SU-DHL-6 (cell line): ENCODE results near the gene INPP5A.

Experiments used
- H2AFZ ChIP-seq: fragments of 200-600 bp; sonication (generic); 2 replicates; pipeline ENCODE4 v1.6.1; 2014; ENCODE audit warnings: low read depth, mild to moderate bottlenecking, moderate library complexity, mixed read lengths, antibody characterized with exemption, low read length; ENCODE audit not compliant: severe bottlenecking
- H3F3A ChIP-seq: fragments of 200-600 bp; shearing (Covaris generic); 2 replicates; pipeline ENCODE4 v1.6.0; 2016; ENCODE audit warnings: antibody characterized with exemption, mild to moderate bottlenecking; ENCODE audit not compliant: insufficient read depth
- H3K27ac ChIP-seq: fragments of 200-600 bp; sonication (generic); 2 replicates; pipeline ENCODE4 v1.5.1; 2016; ENCODE audit warnings: low read depth, mild to moderate bottlenecking, low read length, moderate library complexity, mixed read lengths
- H3K27me3 ChIP-seq: fragments of 200-600 bp; sonication (generic), shearing (Covaris generic); 2 replicates; pipeline ENCODE4 v1.6.0; 2014; ENCODE audit warnings: mild to moderate bottlenecking, low read length
- H3K36me3 ChIP-seq: fragments of 200-600 bp; sonication (generic); 2 replicates; pipeline ENCODE4 v1.6.1; 2014; ENCODE audit warnings: mild to moderate bottlenecking, low read length, mixed read lengths
- H3K4me2 ChIP-seq: fragments of 300-600, 200-600 bp; shearing (Covaris generic), sonication (generic); 2 replicates; pipeline ENCODE4 v1.6.0; 2014; ENCODE audit warnings: low read length, low read depth, mild to moderate bottlenecking; ENCODE audit not compliant: poor library complexity, severe bottlenecking
- H3K4me3 ChIP-seq: fragments of 200-600 bp; sonication (generic); 2 replicates; pipeline ENCODE4 v1.5.1; 2014; ENCODE audit warnings: antibody characterized with exemption, low read length, mild to moderate bottlenecking, mixed read lengths; ENCODE audit not compliant: insufficient read depth, poor library complexity, severe bottlenecking
- H3K79me2 ChIP-seq: fragments of 200-600 bp; sonication (generic); 2 replicates; pipeline ENCODE4 v1.6.1; 2014; ENCODE audit warnings: mild to moderate bottlenecking, low read length, moderate library complexity; ENCODE audit not compliant: insufficient read depth
- H3K9ac ChIP-seq: fragments of 200-600 bp; sonication (generic); 2 replicates; pipeline ENCODE4 v1.7.0; 2014; ENCODE audit warnings: mild to moderate bottlenecking, low read length
- H3K9me2 ChIP-seq: fragments of 200-600 bp; sonication (generic); replicated peaks from 2 replicates; pipeline ENCODE4 v1.6.1; 2014; ENCODE audit warnings: low read length; ENCODE audit not compliant: insufficient read depth
- H3K9me3 ChIP-seq: fragments of 200-600 bp; sonication (generic); 2 replicates; pipeline ENCODE4 v1.6.1; 2014; ENCODE audit warnings: low read length, mixed read lengths; ENCODE audit not compliant: insufficient read depth
- H4K20me1 ChIP-seq: fragments of 200-600 bp; sonication (generic); 2 replicates; pipeline ENCODE4 v1.6.1; 2014; ENCODE audit warnings: low read depth, mild to moderate bottlenecking, antibody characterized with exemption, low read length, moderate library complexity, mixed read lengths
- EZH2phosphoT487 ChIP-seq: fragments of 200-600 bp; sonication (generic), shearing (Covaris generic); conservative IDR thresholded peaks from 2 replicates; pipeline ENCODE4 v1.6.1; 2018; ENCODE audit warnings: mild to moderate bottlenecking, antibody characterized with exemption, low read length, moderate library complexity, mixed read lengths
- TF ChIP-seq, protein P1 (sequence below): fragments of 200-600 bp; sonication (generic); IDR thresholded peaks from one replicate; pipeline ENCODE4 v1.5.1; 2017; ENCODE audit warnings: antibody characterized with exemption, mild to moderate bottlenecking, low read length, moderate library complexity; ENCODE audit not compliant: insufficient read depth, poor library complexity, severe bottlenecking

Gene INPP5A

DNA sequence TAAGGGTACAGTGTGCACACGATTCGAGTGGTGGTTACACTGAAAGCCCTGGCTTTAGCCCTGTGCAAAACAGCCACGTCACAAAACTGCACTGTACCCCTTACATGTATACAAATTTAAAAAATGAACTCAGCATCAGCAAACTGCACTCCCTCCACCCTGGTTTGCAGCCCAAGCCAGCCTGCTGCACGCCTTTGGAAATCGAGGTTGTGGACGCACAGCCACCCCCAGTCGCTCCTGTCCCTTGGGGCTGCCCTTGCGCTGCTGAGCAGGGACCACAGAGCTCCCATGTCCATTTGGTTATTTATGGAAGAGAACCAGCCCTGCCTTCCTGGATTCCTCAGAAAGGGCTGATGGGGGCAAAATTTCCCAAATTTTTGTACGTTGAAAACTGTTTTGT, 98.8 kb downstream of the INPP5A start:
- Histone ChIP-seq H3K36me3 (no peaks in the 10 kb centered on the region), H2AFZ (no peak overlapping the region), H3K27ac (no peak overlapping the region), H3K9ac (no peak overlapping the region), H3K9me3 (no peaks in the 10 kb centered on the region), H3K4me3 (no peak overlapping the region), H4K20me1 (no peaks in the 10 kb centered on the region), H3K4me2 (no peak overlapping the region), H3K27me3 (no peaks in the 10 kb centered on the region), H3K9me2 (no peaks in the 10 kb centered on the region), H3K79me2 (no peaks in the 10 kb centered on the region), H3F3A (no peaks in the 10 kb centered on the region)
- TF ChIP-seq, protein P1, sequence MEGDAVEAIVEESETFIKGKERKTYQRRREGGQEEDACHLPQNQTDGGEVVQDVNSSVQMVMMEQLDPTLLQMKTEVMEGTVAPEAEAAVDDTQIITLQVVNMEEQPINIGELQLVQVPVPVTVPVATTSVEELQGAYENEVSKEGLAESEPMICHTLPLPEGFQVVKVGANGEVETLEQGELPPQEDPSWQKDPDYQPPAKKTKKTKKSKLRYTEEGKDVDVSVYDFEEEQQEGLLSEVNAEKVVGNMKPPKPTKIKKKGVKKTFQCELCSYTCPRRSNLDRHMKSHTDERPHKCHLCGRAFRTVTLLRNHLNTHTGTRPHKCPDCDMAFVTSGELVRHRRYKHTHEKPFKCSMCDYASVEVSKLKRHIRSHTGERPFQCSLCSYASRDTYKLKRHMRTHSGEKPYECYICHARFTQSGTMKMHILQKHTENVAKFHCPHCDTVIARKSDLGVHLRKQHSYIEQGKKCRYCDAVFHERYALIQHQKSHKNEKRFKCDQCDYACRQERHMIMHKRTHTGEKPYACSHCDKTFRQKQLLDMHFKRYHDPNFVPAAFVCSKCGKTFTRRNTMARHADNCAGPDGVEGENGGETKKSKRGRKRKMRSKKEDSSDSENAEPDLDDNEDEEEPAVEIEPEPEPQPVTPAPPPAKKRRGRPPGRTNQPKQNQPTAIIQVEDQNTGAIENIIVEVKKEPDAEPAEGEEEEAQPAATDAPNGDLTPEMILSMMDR = no peak
- TF ChIP-seq EZH2phosphoT487 = no peak

- Histone ChIP-seq H3K4me2 (no peak overlapping the region), H3K9me3 (no peaks in the 10 kb centered on the region), H3K27me3 (no peaks in the 10 kb centered on the region), H3K9ac (no peak overlapping the region), H3K27ac (no peak overlapping the region), H3K79me2 (no peaks in the 10 kb centered on the region), H3K9me2 (no peaks in the 10 kb centered on the region), H3K36me3 (no peaks in the 10 kb centered on the region), H4K20me1 (no peaks in the 10 kb centered on the region), H3K4me3 (no peak overlapping the region), H2AFZ (no peak overlapping the region), H3F3A (no peaks in the 10 kb centered on the region)
- no peak for TF ChIP-seq EZH2phosphoT487
- TF ChIP-seq, protein P1 = no peak
Observed at GRCh38 chr10:132637477-132638129, 100.0 kb downstream of the INPP5A start.

DNA sequence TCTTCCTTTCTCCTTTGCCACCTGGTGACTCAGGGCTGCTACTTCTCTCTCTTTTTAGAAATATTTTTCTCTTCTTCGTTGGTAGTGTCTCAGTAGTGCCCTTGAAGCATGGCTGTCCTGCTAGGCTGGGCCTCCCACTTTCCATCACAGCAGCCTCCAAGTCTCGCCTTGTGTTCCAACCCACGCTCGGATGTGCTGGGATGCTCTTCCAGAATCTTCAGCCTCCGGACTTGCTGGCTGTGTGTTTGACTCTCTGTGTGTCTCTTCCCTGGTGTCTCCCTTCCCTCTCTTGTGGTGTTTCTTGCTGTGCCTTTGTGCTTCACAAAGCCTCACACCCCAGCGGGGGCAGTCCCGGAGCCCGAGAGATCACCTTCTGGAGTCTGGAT, 100.5 kb downstream of the INPP5A start:
- H3K27ac ChIP-seq = no peak overlapping the region

More for the DNA sequence above, 100.5 kb downstream of the INPP5A start:
- Histone ChIP-seq H3K4me3 (no peak overlapping the region), H3K9me3 (no peaks in the 10 kb centered on the region), H3F3A (no peaks in the 10 kb centered on the region), H4K20me1 (no peaks in the 10 kb centered on the region), H3K4me2 (no peak overlapping the region), H3K9me2 (no peaks in the 10 kb centered on the region), H3K36me3 (no peaks in the 10 kb centered on the region), H3K9ac (no peak overlapping the region), H3K27me3 (no peaks in the 10 kb centered on the region), H2AFZ (no peak overlapping the region), H3K79me2 (no peaks in the 10 kb centered on the region)
- TF ChIP-seq EZH2phosphoT487 = no peak
- TF ChIP-seq, protein P1 = no peak
